OCI-LY1 (cell line): Measurements from ENCODE around the gene GIN1.

Experiments
- CTCF ChIP-seq: fragments of 200-600 bp; sonication (generic), shearing (Covaris generic); IDR thresholded peaks from 2 replicates; pipeline ENCODE4 v1.5.1; 2017; ENCODE audit warnings: mild to moderate bottlenecking, antibody characterized with exemption, low read length, moderate library complexity, mixed read lengths
- EZH2 ChIP-seq: fragments of 200-600 bp; sonication (generic), shearing (Covaris generic); IDR thresholded peaks from 2 replicates; pipeline ENCODE4 v1.8.0; 2017; ENCODE audit warnings: borderline replicate concordance, mixed run types, mild to moderate bottlenecking, antibody characterized with exemption, low read length, moderate library complexity, mixed read lengths

- TF ChIP-seq CTCF, result no peak
- TF ChIP-seq EZH2, result no peak
These were observed 17.7 kb downstream of the GIN1 start for GRCh38 chr5:103102234-103102633.
